ENCODE measurements around the gene HLA-B.
"Not testable (repeated sequence)": the region's sequence is repeated elsewhere in the genome, so short reads cannot be mapped to it uniquely, and the experiment has no call there.

The HLA-B gene

GRCh38 chr6:31399589-31400466 lies 42.8 kb upstream of the HLA-B start:
- TF ChIP-seq CTCF (IDR thresholded peaks at IDR 0.05; ENCODE audit: low read depth, low read length): peak; percentile 97
- DNase-seq (ENCODE audit: extremely low read depth, low read depth): peak; percentile 73

- no peak for DNase-seq (ENCODE audit: extremely low read depth, low read depth)
- no peak for TF ChIP-seq CTCF (IDR thresholded peaks at IDR 0.05; ENCODE audit: low read depth, low read length)
Observed at GRCh38 chr6:31397901-31398525, 41.0 kb upstream of the HLA-B start.

- DNase-seq (ENCODE audit: extremely low read depth, low read depth): not testable (repeated sequence)
Observed at GRCh38 chr6:31397153-31397499, 40.1 kb upstream of the HLA-B start.

- peak; percentile 28 for DNase-seq (ENCODE audit: extremely low read depth, low read depth)
- peak; percentile 82 for TF ChIP-seq CTCF (IDR thresholded peaks at IDR 0.05; ENCODE audit: low read depth, low read length)
Observed at GRCh38 chr6:31396422-31397152, 39.6 kb upstream of the HLA-B start.

- TF ChIP-seq CTCF (IDR thresholded peaks at IDR 0.05; ENCODE audit: low read depth, low read length): no peak
- DNase-seq (ENCODE audit: extremely low read depth, low read depth): no peak
Observed at GRCh38 chr6:31395832-31396231, 38.9 kb upstream of the HLA-B start.

- no peak for TF ChIP-seq CTCF (IDR thresholded peaks at IDR 0.05; ENCODE audit: low read depth, low read length)
- no peak for DNase-seq (ENCODE audit: extremely low read depth, low read depth)
Observed at GRCh38 chr6:31394381-31394780, 37.4 kb upstream of the HLA-B start.

- DNase-seq (ENCODE audit: extremely low read depth, low read depth): no peak
- TF ChIP-seq CTCF (IDR thresholded peaks at IDR 0.05; ENCODE audit: low read depth, low read length): no peak
Observed at GRCh38 chr6:31393932-31394331, 37.0 kb upstream of the HLA-B start.

- not testable (repeated sequence) for DNase-seq (ENCODE audit: extremely low read depth, low read depth)
Observed at GRCh38 chr6:31389802-31390132, 32.8 kb upstream of the HLA-B start.

GRCh38 chr6:31388916-31389801 lies 32.2 kb upstream of the HLA-B start:
- DNase-seq (ENCODE audit: extremely low read depth, low read depth): not testable (repeated sequence)

All from AG09319 (cell line).